ENCODE measurements around the gene SYN1. TPM values are rescaled to one million over a fixed set of nuclear protein-coding genes. Genes with fewer than 3 reads are reported as not detected.
A peak's percentile ranks its signal among the peaks of the same experiment; 100 is the strongest.

Gene SYN1
- total RNA-seq, 1 experiment from 2014 or later, result 11.7 TPM

DNA sequence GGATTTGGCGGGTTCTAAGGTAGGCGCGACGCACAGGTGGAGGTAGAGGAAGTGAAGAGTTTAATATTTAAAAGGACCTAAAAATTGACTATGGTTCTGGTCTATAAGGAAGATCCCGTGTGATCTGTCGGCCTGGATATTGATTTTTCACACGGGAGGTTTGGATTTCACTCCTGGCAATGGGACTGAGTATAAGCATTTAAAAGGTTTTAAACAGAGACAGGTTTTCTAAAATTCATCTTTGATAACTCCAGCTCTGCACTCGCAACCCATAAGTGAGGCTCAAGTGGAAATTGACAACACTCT is 39.7 kb upstream of the SYN1 start:
- peaks cover 9% of the 10 kb centered on the region for H3K27me3 Mint-ChIP-seq (ENCODE audit: low read depth)
- H3T11ph ChIP-seq (ENCODE audit: low read length), result no peak overlapping the region
- no peaks in the 10 kb centered on the region for H3K4me1 ChIP-seq (ENCODE audit: insufficient read depth, low read length)
- H4K20me1 ChIP-seq (ENCODE audit: control insufficient read depth, insufficient read depth, insufficient read length), result no peaks in the 10 kb centered on the region
- peaks cover 17 to 33% (median 27%) of the 10 kb centered on the region in 3 experiments for H3K36me3 Mint-ChIP-seq (ENCODE audit: insufficient read depth in 1 of 3, low read depth in 3 of 3)
- no peak overlapping the region for H4K91ac ChIP-seq (ENCODE audit: insufficient read length, low read depth, low read length)
- no peak overlapping the region for H3K23ac ChIP-seq (ENCODE audit: insufficient read length, low read depth, low read length)
- H3K79me2 ChIP-seq (ENCODE audit: insufficient read depth, low read length), result no peaks in the 10 kb centered on the region
- H2BK12ac ChIP-seq (ENCODE audit: insufficient read length, low read depth, low read length), result no peak overlapping the region
- TF ChIP-seq CTCF (conservative IDR thresholded peaks at IDR 0.05), result no peak
- no peak overlapping the region for H2AK5ac ChIP-seq (ENCODE audit: insufficient read length, low read length)
- H3K27ac ChIP-seq (ENCODE audit: insufficient read length, low read depth, low read length), result no peak overlapping the region
- H3K9me3 Mint-ChIP-seq, result peaks cover 78 to 79% of the 10 kb centered on the region in 2 experiments
- H4K8ac ChIP-seq (replicated peaks; ENCODE audit: insufficient read length, low read depth, low read length), result no peak overlapping the region
- H3K56ac ChIP-seq (ENCODE audit: insufficient read length, low read depth, low read length), result no peak overlapping the region
- no CpG with 5 or more reads among the region's 8 CpGs for WGBS (ENCODE audit: extremely low coverage, insufficient read length, low lambda C conversion rate)
- H3K27ac Mint-ChIP-seq, result peak overlapping the region in 2 of 3 experiments; percentile 98 to 99; a peak in 2 of 7 replicates
- no peak overlapping the region for H2BK5ac ChIP-seq (ENCODE audit: insufficient read length, low read length)
- H3K79me1 ChIP-seq (ENCODE audit: insufficient read depth, low read depth, low read length, poor library complexity, severe bottlenecking), result no peaks in the 10 kb centered on the region
- no peak overlapping the region for H2AFZ ChIP-seq (ENCODE audit: low read length)
- no peak overlapping the region for H3K18ac ChIP-seq (ENCODE audit: insufficient read length, low read depth, low read length)
- H3K23me2 ChIP-seq (ENCODE audit: insufficient read length, low read depth, low read length, poor library complexity, severe bottlenecking), result no peaks in the 10 kb centered on the region
- H4K5ac ChIP-seq (ENCODE audit: insufficient read length, low read depth, low read length), result no peak overlapping the region
- no peak for DNase-seq
- no peak overlapping the region for H3K4ac ChIP-seq (ENCODE audit: low read depth, low read length)
- no peaks in the 10 kb centered on the region for H3K27me3 ChIP-seq (ENCODE audit: insufficient read depth, low read length)
- H3K4me1 Mint-ChIP-seq, result peaks cover 0 to 3% of the 10 kb centered on the region in 2 experiments; a peak in 1 of 4 replicates
- no peak overlapping the region for H3K14ac ChIP-seq (ENCODE audit: insufficient read depth, low read length)
- peaks cover 5% of the 10 kb centered on the region for H3K9me3 ChIP-seq (ENCODE audit: control insufficient read depth, low read depth, low read length)
- H2BK15ac ChIP-seq (ENCODE audit: low read depth, low read length), result no peak overlapping the region
- H2BK120ac ChIP-seq (ENCODE audit: low read depth, low read length, poor library complexity, severe bottlenecking), result no peak overlapping the region
- H3K4me3 Mint-ChIP-seq, result peak overlapping the region; percentile 87 to 89
- H3K4me2 ChIP-seq (ENCODE audit: insufficient read depth, insufficient read length, low read length), result no peak overlapping the region
- H3K9ac ChIP-seq (ENCODE audit: extremely low read depth, insufficient read length, low read length), result no peak overlapping the region
- no peak overlapping the region for H2BK20ac ChIP-seq (ENCODE audit: low read depth, low read length, poor library complexity, severe bottlenecking)
